GM19467 (cell line): ENCODE data around the gene IFNA8.
A peak's percentile ranks its signal among the peaks of the same experiment; 100 is the strongest.
"Not testable (repeated sequence)": the region's sequence is repeated elsewhere in the genome, so short reads cannot be mapped to it uniquely, and the experiment has no call there.

Experiments
- ATAC-seq: cut with Tn5 transposase; IDR thresholded peaks from one replicate; pipeline ENCODE4 v1.9.1; 2021; ENCODE audit warnings: mild to moderate bottlenecking, moderate library complexity; ENCODE audit not compliant: unreplicated experiment

IFNA8 gene

DNA sequence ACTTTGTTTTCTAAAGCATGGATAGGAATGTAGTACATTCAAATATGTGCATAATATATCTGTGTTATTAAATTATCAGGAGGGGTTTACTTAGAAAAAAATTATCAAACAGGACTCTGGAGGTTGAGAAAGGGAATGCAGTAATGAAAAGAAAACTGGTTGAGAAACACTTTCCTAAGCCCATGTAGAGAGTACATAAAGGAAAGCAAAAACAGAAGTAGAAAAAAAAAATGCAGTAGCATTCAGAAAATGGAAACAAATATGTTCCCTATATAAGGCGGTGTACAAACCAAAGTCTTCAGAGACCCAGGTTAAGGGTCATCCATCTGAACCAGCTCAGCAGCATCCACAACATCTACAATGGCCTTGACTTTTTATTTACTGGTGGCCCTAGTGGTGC is at the start of gene IFNA8:
TSS of gene IFNA8 (plus strand) at position 301 of the 400 bp plus-strand sequence. CDS start at position 361, 60 bp downstream.
- no peak for ATAC-seq

DNA sequence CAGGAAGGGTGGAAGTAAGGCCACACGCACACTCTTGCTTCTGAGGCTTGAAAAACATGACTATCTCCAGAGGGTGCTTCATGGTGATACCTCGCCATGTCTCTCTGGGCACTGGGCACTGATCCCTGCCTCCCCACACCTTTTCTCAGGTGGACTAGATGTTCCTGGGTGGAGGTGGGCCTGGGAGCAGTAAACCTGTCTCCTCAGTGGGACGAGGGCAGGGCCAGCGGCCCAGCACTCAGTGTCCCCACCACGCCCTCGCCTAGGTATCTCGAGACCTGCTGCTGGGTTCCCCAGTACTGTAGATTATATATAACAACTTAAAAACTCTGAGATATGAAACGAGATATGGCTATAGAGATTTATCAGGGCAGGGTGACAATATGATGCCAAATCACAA is 46.6 kb upstream of the IFNA8 start:
- no peak for ATAC-seq

DNA sequence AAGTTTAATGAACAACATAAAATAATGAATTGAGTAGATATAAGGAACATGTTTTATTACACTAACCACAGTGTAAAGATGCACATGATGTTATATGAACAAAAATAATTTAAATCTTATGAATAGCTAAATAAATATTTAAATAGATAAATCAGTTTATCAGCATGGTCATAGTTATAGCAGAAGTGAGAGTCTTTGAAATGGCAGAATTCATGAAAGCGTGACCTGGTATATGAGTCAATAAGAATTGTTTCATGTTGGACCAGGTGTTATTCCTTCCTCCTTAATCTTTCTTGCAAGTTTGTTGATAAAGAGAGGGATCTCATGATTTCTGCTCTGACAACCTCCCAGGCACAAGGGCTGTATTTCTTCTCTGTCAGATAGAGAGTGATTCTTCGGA is 41.7 kb upstream of the IFNA8 start:
- ATAC-seq, result peak; percentile 84

GRCh38 chr9:21367957-21368356 is 41.0 kb upstream of the IFNA8 start, which contains the start of gene IFNA13:
Gene IFNA13 (minus strand): TSS chr9:21368057. CDS start chr9:21368010, 47 bp downstream.
- ATAC-seq, result no peak

DNA sequence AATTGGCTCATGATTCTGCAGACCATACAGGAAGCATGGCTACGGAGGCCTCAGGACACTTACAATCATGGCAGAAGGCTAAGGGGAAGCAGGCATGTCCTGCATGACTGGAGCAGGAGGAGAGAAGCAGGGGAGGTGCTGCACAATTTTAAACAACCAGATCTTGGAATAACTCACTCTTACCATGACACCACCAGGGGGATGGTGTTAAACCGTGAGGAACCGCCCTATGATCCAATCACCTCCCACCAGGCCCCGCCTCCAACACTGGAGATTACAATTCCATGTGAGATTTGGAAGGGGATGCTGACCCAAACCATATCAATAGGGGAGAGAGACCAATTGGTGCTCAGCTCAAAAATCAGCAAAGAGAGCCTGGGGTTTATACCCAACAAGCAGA is 37.5 kb upstream of the IFNA8 start:
- not testable (repeated sequence) for ATAC-seq

GRCh38 chr9:21381448-21382339 is 27.2 kb upstream of the IFNA8 start:
- ATAC-seq, result peak; percentile 97

DNA sequence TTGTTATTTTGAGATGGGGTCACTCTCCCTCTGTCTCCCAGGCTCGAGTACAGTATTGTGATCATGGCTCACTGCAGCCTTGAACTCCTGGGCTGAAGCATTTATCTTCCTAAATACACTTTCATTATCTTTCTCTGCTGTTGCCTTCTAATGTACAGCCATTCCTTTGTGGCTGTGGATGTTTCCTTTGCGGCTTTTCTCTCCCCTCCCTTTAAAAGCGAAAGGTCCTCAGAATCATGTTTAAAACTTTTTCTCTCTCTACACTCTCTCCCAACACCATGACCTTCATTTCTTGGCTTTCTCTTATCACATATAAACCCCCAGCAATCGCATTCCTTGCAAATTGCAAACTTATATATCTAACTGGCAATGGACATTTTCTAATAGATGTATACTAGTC is 25.3 kb upstream of the IFNA8 start:
- no peak for ATAC-seq

- no peak for ATAC-seq
These were observed 23.7 kb upstream of the IFNA8 start, which contains the start of gene IFNA2 for GRCh38 chr9:21385131-21385670. Gene IFNA2 (minus strand): TSS chr9:21385398. CDS start chr9:21385329, 69 bp downstream.

GRCh38 chr9:21392270-21392669 is 16.6 kb upstream of the IFNA8 start:
- peak; percentile 86 for ATAC-seq

- peak; percentile 60 for ATAC-seq
These were observed 12.9 kb upstream of the IFNA8 start for GRCh38 chr9:21395778-21396717.

DNA sequence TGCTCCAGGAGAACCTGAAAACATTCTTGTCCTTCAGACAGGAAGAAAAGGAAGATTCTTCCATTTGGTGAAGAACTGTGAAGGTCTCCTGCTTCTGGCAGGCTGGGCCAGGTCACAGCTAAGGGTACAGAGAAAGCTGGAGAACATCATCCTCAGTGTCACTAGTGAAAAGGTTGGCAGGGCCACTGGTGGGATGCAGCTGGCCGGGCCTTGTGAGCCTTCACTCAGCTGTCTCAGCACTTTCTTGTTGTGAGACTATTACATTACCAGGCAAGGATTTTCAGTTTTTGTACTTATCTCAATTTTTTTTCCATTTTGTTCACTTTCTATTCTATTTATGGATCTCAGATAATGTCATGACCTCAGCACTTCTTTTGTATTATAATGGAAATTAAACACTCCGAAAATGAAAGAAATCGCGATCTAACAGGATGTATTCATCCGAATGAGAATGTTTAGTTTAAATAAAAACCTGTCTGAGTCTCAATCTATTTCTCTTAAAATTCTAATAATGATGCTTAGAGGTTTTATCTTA is 9.9 kb upstream of the IFNA8 start:
- no peak for ATAC-seq

DNA sequence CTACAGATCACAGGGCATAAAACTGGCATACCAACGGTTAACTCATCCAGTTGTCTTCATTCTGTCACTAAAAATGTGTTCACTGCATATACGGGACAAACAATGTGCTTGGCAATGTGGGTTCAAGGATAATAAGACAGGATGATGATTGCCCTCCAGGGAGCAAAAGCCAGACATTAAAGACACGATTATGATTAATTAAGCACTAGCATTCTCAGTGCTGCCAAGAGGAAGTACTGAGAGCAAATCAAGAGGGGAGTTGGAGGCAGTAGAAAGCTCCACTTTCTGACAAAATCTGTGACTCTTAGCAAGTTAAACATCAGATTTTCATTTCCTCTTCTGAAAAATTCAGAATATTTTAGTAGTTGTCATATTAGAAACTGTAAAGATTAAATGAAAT is 9.0 kb upstream of the IFNA8 start:
- ATAC-seq, result no peak

GRCh38 chr9:21402386-21403251 is 6.3 kb upstream of the IFNA8 start:
- ATAC-seq, result peak; percentile 65

DNA sequence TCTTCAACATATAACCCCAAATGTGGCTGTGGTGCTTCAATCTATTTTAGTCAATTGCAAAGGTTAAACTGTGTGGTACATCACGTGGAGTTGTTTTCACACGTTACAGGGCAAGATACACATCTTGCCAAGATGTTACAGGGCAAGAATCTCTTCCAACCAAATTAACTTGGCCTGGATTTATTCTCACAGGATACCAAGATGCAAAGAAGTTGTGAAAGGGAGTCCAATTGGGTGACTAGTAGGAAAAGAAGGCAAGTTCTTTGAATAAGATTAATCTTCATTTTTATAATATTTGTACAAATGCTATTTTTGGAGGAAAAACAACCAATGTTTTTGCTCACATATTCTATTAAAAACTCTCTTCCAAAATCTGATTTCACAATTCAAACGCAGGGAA is 4.8 kb upstream of the IFNA8 start:
- no peak for ATAC-seq

- no peak for ATAC-seq
These were observed 3.2 kb downstream of the IFNA8 start for GRCh38 chr9:21412107-21412506.

DNA sequence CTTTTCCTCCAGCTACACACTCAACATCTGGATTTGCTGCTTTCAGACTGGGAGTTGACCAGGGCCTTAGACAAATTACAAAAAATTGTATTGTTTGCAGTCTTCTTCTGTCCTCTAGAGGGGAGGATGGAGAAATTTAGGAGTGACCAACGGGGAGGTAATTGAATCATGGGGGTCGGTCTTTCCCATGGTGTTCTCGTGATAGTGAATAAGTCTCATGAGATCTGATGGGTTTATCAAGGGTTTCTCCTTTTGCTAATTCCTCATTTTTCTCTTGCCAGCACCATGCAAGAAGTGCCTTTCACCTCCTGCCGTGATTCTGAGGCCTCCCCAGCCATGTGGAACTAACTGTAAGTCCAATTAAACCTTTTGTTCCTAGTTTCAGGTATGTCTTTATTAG is 4.2 kb downstream of the IFNA8 start:
- ATAC-seq, result no peak

DNA sequence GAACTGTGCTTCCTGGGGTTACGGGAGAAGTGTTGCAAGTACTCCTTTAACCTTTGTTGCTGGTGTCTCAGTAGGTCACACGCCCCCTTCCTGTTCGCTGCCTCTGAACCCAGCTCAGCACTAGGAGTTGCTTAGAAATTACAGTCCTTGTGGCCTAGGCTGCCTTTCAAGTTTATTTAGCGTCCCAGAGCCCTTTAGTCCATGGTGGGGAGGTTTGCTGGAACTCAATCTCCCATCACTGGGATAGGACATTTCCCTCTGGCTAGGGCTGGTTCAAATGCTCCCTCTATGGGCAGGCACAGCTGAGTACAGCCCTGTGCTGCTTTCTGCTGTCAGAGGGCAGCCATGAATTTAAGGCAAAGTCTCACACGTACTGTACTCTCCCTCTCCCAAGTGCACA is 4.7 kb downstream of the IFNA8 start:
- ATAC-seq, result no peak

DNA sequence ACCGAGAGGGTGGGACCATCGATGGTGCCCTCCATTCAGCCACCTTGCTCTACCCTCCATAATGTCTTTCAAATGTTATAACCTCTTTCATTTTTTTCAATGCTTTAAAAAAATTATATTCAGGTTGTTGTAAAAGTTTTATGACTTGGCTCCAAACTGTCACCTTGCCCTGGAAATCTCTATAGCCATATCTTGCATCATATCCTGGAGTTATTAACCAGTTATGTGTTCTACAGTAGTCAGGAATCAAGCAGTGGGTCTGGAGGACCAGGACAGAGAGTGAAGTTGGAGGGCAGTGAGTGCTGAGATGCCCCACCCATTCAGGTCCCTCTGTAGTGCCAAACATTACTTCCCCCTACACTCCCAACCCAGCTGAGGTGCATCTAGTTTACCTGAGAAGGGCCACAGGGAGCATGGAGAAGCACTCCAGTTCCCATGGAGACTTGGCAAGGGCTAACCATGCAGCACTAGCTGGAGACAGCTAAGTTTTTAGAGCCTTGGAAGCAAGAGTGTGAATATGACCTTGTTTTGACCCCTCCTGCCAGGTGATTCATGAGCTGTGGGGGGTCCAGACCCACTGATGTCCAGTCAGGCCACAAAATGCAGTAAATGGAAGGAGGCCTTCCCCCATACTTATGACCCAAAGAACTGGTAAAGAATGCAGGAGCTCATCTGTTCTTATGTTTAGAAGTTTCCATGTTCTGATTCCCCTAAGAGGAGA is 5.5 kb downstream of the IFNA8 start:
- no peak for ATAC-seq
